HG03139 (cell line): ENCODE results near the gene GNG12.
"Not testable (repeated sequence)": the region's sequence is repeated elsewhere in the genome, so short reads cannot be mapped to it uniquely, and the experiment has no call there.

Experiments
- ATAC-seq: cut with Tn5 transposase; IDR thresholded peaks from one replicate; pipeline ENCODE4 v1.9.1; 2021; ENCODE audit not compliant: unreplicated experiment

The GNG12 gene

GRCh38 chr1:67665307-67665706 is 168.0 kb downstream of the GNG12 start:
- ATAC-seq, result not testable (repeated sequence)

- ATAC-seq, result no peak
Observed at GRCh38 chr1:67664048-67664447, 169.2 kb downstream of the GNG12 start.

- no peak for ATAC-seq
Observed at GRCh38 chr1:67662884-67663283, 170.4 kb downstream of the GNG12 start.

- ATAC-seq, result no peak
Observed at GRCh38 chr1:67659229-67659628, 174.0 kb downstream of the GNG12 start.

GRCh38 chr1:67657152-67657551 is 176.1 kb downstream of the GNG12 start:
- ATAC-seq, result not testable (repeated sequence)

GRCh38 chr1:67655581-67655980 is 177.7 kb downstream of the GNG12 start:
- no peak for ATAC-seq

GRCh38 chr1:67653304-67653703 is 180.0 kb downstream of the GNG12 start:
- no peak for ATAC-seq

GRCh38 chr1:67652800-67653199 is 180.5 kb downstream of the GNG12 start:
- no peak for ATAC-seq
